SK-N-SH treated with all-trans-retinoic acid at 6 μM for 48 hours (cell line): Measurements from ENCODE around the gene TNK2.

Experiments
- ATAC-seq: fragments of 200-7000 bp; cut with Tn5 transposase; 3 replicates; pipeline ENCODE4 v1.9.1; 2020; ENCODE audit warnings: mild to moderate bottlenecking, moderate library complexity
- ARNTL ChIP-seq: fragments of 450-650 bp; formaldehyde crosslinking; IDR thresholded peaks from 2 replicates; pipeline ENCODE4 v1.5.0; 2020; ENCODE audit warnings: low read depth, mild to moderate bottlenecking, moderate library complexity, borderline replicate concordance
- BACH2 ChIP-seq: fragments of 250-450 bp; sonication (Bioruptor Pico); IDR thresholded peaks from 2 replicates; pipeline ENCODE4 v1.9.0; 2021; ENCODE audit warnings: mild to moderate bottlenecking, borderline replicate concordance
- CREB5 ChIP-seq: fragments of 250-450 bp; sonication (Bioruptor Pico); IDR thresholded peaks from 2 replicates; pipeline ENCODE4 v1.5.1; 2020; ENCODE audit warnings: low read depth, mild to moderate bottlenecking, moderate library complexity
- CSDC2 ChIP-seq: fragments of 250-450 bp; sonication (Bioruptor Pico); IDR thresholded peaks from 2 replicates; pipeline ENCODE4 v1.5.0; 2020; ENCODE audit warnings: mild to moderate bottlenecking, moderate library complexity
- ESRRG ChIP-seq: fragments of 250-450 bp; sonication (Bioruptor Pico); IDR thresholded peaks from 2 replicates; pipeline ENCODE4 v1.6.1; 2021; ENCODE audit warnings: mild to moderate bottlenecking
- ISL1 ChIP-seq: fragments of 250-450 bp; sonication (Bioruptor Pico); IDR thresholded peaks from 2 replicates; pipeline ENCODE4 v2.1.2; 2022; ENCODE audit warnings: mild to moderate bottlenecking, moderate library complexity
- RARB ChIP-seq: fragments of 250-450 bp; sonication (Bioruptor Pico); IDR thresholded peaks from 2 replicates; pipeline ENCODE4 v1.8.0; 2021; ENCODE audit warnings: mild to moderate bottlenecking, moderate library complexity
- TCF4 ChIP-seq: fragments of 250-450 bp; sonication (Bioruptor Pico); IDR thresholded peaks from 2 replicates; pipeline ENCODE4 v1.8.0; 2021; ENCODE audit warnings: mild to moderate bottlenecking, moderate library complexity, borderline replicate concordance
- TOX ChIP-seq: fragments of 250-450 bp; sonication (Bioruptor Pico); IDR thresholded peaks from 2 replicates; pipeline ENCODE4 v1.8.0; 2021; ENCODE audit warnings: mild to moderate bottlenecking, moderate library complexity, borderline replicate concordance
- TSHZ2 ChIP-seq: fragments of 250-450 bp; sonication (Bioruptor Pico); IDR thresholded peaks from 2 replicates; pipeline ENCODE4 v1.5.0; 2020; ENCODE audit warnings: mild to moderate bottlenecking, moderate library complexity
- ZC3H10 ChIP-seq: fragments of 250-450 bp; sonication (Bioruptor Pico); IDR thresholded peaks from 2 replicates; pipeline ENCODE4 v1.5.1; 2021; ENCODE audit warnings: mild to moderate bottlenecking, moderate library complexity
- ZFP3 ChIP-seq: fragments of 250-450 bp; sonication (Bioruptor Pico); IDR thresholded peaks from 2 replicates; pipeline ENCODE4 v1.5.0; 2020; ENCODE audit warnings: mild to moderate bottlenecking, moderate library complexity
- ZFP30 ChIP-seq: fragments of 450-650 bp; formaldehyde crosslinking; IDR thresholded peaks from 2 replicates; pipeline ENCODE4 v1.5.0; 2022; ENCODE audit warnings: mild to moderate bottlenecking, moderate library complexity
- ZNF70 ChIP-seq: fragments of 450-650 bp; formaldehyde crosslinking; IDR thresholded peaks from 2 replicates; pipeline ENCODE4 v1.5.0; 2020; ENCODE audit warnings: mild to moderate bottlenecking, moderate library complexity
- TF ChIP-seq, protein P1 (sequence below): fragments of 250-450 bp; sonication (Bioruptor Pico); IDR thresholded peaks from 2 replicates; pipeline ENCODE4 v1.5.1; 2021; ENCODE audit warnings: mild to moderate bottlenecking, moderate library complexity
- TF ChIP-seq, protein P2 (sequence below): fragments of 250-450 bp; sonication (Bioruptor Pico); IDR thresholded peaks from 2 replicates; pipeline ENCODE4 v1.8.0; 2021; ENCODE audit warnings: low read depth, mild to moderate bottlenecking, moderate library complexity, borderline replicate concordance
- TF ChIP-seq, protein P3 (sequence below): fragments of 250-450 bp; sonication (Bioruptor Pico); IDR thresholded peaks from 2 replicates; pipeline ENCODE4 v1.8.0; 2020; ENCODE audit warnings: mild to moderate bottlenecking, moderate library complexity, borderline replicate concordance

TNK2 gene

DNA sequence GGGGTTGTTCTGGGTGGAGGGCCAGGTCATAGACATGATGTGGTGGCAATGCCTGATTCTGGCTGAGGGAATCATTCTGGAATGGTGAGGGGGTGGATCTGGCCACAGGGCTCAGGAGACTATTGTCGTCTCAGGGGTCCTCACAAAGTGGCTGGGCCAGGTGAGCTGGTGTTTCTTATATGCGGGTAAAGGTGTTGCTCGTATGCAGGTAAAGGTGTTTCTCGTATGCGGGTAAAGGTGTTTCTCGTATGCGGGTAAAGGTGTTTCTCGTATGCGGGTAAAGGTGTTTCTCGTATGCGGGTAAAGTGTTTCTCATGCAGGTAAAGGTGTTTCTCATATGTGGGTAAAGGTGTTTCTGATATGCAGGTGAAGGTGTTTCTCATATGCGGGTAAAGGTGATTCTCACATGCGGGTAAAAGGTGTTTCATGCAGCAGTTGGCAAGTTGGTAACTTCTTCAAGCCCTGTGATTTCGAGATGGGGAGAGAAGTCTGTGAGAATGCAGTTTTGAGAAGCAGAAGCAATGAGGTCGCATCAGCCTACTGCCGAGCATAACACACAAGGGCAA lies 86.1 kb downstream of the TNK2 start (continued):
- TF ChIP-seq CSDC2 (no peak), TCF4 (CRISPR knock-in tag) (no peak)
- TF ChIP-seq, protein P1, sequence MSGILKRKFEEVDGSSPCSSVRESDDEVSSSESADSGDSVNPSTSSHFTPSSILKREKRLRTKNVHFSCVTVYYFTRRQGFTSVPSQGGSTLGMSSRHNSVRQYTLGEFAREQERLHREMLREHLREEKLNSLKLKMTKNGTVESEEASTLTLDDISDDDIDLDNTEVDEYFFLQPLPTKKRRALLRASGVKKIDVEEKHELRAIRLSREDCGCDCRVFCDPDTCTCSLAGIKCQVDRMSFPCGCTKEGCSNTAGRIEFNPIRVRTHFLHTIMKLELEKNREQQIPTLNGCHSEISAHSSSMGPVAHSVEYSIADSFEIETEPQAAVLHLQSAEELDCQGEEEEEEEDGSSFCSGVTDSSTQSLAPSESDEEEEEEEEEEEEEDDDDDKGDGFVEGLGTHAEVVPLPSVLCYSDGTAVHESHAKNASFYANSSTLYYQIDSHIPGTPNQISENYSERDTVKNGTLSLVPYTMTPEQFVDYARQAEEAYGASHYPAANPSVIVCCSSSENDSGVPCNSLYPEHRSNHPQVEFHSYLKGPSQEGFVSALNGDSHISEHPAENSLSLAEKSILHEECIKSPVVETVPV (CRISPR knock-in tag), result no peak

DNA sequence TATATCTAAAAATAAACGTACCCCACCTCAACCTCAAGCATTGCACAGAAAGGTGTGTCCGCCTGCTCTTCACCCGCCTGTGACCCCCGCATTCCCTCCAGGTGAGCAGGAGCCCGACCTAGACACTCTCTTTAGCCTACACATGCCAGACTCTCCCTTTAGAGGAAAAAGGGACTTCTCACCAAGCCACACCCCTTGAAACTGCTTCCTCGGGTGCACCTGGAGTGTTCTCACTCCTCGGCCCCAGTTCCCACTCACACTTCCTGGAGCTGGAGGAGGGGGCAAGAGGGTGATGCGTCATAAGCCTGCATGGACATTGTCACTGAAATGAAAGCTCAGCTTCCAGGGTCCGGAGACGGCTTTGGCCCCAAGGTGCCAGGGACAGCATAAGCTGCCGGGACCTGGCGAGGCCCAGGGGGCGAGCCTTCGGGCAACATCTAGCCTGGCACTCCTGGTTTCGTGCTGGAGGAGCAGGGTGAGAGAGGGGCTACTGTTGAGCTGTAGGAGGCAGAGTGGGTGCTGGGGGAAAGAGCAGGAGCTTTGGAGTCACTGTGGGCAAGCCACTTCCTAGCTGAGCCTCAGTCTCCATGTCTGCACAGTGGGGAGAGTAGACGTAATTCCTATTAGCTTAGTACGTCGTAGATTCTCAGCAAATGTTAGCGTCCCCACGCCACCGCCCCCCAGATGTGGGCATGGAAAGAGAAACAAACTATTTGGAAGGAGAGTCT lies 86.8 kb downstream of the TNK2 start:
- ATAC-seq, result no peak
- TF ChIP-seq TSHZ2 (CRISPR knock-in tag), result no peak
- no peak for TF ChIP-seq ISL1 (CRISPR knock-in tag)
- no peak for TF ChIP-seq ZC3H10 (CRISPR knock-in tag)
- TF ChIP-seq CREB5 (CRISPR knock-in tag), result no peak
- no peak for TF ChIP-seq RARB (CRISPR knock-in tag)
- TF ChIP-seq, protein P2, sequence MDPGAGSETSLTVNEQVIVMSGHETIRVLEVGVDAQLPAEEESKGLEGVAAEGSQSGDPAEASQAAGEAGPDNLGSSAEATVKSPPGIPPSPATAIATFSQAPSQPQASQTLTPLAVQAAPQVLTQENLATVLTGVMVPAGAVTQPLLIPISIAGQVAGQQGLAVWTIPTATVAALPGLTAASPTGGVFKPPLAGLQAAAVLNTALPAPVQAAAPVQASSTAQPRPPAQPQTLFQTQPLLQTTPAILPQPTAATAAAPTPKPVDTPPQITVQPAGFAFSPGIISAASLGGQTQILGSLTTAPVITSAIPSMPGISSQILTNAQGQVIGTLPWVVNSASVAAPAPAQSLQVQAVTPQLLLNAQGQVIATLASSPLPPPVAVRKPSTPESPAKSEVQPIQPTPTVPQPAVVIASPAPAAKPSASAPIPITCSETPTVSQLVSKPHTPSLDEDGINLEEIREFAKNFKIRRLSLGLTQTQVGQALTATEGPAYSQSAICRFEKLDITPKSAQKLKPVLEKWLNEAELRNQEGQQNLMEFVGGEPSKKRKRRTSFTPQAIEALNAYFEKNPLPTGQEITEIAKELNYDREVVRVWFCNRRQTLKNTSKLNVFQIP (CRISPR knock-in tag), result no peak
- no peak for TF ChIP-seq TOX (CRISPR knock-in tag)
- no peak for TF ChIP-seq ESRRG (CRISPR knock-in tag)
- TF ChIP-seq ZNF70, result no peak
- TF ChIP-seq ZFP30 (CRISPR knock-in tag), result no peak
- TF ChIP-seq, protein P3, sequence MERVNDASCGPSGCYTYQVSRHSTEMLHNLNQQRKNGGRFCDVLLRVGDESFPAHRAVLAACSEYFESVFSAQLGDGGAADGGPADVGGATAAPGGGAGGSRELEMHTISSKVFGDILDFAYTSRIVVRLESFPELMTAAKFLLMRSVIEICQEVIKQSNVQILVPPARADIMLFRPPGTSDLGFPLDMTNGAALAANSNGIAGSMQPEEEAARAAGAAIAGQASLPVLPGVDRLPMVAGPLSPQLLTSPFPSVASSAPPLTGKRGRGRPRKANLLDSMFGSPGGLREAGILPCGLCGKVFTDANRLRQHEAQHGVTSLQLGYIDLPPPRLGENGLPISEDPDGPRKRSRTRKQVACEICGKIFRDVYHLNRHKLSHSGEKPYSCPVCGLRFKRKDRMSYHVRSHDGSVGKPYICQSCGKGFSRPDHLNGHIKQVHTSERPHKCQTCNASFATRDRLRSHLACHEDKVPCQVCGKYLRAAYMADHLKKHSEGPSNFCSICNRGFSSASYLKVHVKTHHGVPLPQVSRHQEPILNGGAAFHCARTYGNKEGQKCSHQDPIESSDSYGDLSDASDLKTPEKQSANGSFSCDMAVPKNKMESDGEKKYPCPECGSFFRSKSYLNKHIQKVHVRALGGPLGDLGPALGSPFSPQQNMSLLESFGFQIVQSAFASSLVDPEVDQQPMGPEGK, result no peak
- no peak for TF ChIP-seq BACH2 (CRISPR knock-in tag)
- TF ChIP-seq, all 23 proteins: peak for 0

DNA sequence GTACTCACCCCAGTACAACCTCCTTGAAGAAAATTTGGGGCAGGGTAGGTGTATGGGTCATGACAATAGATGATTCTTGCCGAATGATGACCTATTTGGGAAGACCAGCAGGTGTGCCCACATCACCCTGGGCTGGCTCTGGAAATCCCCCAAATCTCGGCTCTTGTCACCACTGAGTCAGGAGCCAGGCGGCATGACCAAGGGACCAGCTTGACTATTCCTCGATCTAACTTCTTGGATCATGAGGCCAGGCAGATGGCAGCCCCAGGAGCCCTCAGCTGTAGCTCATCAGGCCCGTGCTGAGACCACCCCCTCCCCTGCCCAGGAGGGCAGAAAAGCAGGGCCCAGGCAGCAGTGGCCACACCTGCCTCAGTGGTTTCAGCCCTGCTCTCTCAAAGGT lies 87.5 kb downstream of the TNK2 start:
- no peak for TF ChIP-seq ARNTL (CRISPR knock-in tag)
- no peak for TF ChIP-seq TCF4 (CRISPR knock-in tag)
- TF ChIP-seq BACH2 (CRISPR knock-in tag), result no peak
- no peak for TF ChIP-seq ZFP3
- TF ChIP-seq, protein P3, result no peak
- no peak for TF ChIP-seq ZNF70
- TF ChIP-seq CREB5 (CRISPR knock-in tag), result no peak
- TF ChIP-seq CSDC2, result no peak
- no peak for TF ChIP-seq ISL1 (CRISPR knock-in tag)
- ATAC-seq, result no peak
